HG03460 (cell line): ENCODE data around the gene TMEM45B.
"Not testable (repeated sequence)": the region's sequence is repeated elsewhere in the genome, so short reads cannot be mapped to it uniquely, and the experiment has no call there.

ENCODE experiments used
- ATAC-seq: cut with Tn5 transposase; IDR thresholded peaks from one replicate; pipeline ENCODE4 v1.9.1; 2021; ENCODE audit not compliant: unreplicated experiment

The TMEM45B gene

DNA sequence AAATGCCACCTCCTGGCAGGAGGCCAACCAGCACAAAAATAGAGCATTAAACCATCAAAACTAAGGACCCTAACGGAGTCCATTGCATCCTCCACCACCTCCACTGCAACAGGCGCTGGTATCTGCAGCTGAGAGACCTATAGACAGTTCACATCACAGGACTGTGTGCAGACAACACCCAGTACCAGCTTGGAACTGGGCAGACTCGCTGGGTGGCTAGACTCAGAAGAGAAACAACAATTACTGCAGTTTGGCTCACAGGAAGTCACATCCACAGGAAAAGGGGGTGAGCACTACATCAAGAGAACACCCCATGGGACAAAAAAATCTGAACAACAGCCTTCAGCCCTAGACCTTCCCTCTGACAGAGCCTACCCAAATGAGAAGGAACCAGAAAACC lies 11.6 kb upstream of the TMEM45B start:
- ATAC-seq = no peak

- ATAC-seq = not testable (repeated sequence)
Measured at GRCh38 chr11:129808241-129808640, 7.4 kb upstream of the TMEM45B start.

DNA sequence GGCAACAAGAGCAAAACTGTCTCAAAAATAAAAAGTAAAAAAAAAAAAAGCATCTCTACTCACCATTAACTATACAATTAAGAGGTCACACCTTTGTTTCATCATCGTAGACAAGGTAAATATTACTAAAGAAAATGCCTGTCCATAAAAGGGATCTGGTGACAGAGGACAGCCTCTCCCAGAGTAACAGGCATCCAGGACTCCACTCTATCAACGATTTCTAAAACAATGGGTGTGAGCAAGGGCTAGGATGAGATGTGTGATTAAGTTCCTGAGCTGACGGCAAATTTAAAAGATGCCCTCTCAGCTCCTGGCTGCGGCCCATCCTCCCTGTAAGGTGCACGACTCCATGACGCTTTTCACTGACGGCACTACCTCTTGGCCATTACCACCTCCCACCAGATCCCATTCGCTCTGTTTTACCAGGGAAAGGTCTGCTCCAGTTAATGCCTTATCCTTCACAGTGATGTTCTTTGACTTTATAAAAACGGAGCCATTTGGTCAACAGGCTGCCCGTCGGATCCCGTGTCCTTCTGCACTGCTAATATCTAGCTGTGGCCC lies 2.3 kb upstream of the TMEM45B start:
- no peak for ATAC-seq

DNA sequence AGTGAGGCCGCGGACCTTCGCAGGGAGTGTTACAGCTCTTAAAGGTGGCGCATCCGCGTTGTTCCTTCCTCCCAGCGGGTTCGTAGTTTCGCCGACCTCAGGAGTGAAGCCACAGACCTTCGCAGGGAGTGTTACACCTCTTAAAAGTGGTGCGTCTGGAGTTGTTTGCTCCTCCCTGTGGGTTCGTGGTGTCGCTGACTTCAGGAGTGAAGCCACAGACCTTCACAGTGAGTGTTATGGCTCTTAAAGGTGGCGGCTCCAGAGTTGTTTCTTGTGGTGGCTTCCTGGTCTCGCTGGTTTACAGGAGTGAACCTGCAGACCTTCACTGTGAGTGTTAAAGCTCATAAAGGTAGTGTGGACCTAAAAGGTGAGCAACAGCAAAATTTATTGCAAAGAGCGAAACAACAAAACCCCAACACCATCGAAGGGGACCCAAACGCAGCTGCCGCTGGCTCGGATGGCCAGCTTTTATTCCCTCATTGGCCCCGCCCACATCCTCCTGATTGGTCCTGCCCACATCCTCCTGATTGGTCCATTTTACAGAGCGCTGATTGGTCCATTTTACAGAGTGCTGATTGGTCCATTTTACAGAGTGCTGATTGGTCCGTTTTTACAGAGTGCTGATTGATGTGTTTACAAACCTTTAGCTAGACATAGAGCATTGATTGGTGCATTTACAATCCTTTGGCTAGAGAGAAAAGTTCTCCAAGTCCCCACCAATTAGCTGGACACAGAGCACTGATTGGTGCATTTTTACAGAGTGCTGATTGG lies 1.2 kb upstream of the TMEM45B start:
- ATAC-seq = no peak

GRCh38 chr11:129817534-129818051 lies 1.9 kb downstream of the TMEM45B start:
- ATAC-seq = no peak

DNA sequence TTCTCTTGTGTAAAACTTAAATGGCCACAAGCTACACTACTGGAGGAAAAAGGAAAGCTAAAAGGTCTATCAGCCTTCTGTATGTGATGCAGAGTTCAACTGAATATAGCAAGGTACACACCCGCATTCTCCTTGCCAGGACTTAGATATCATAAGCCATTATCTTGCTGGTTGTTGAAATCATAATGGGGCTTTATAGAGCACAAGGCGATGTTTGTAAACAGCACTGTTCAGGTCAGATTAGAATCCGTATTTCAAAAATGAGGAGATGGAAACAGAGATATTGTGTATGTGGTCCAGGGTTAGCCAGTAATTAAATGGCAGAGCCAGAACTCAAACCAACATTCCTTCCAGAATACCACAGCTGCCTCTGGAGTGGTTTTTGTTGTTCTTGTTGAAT lies 2.6 kb downstream of the TMEM45B start:
- ATAC-seq = not testable (repeated sequence)

GRCh38 chr11:129819237-129819636 lies 3.6 kb downstream of the TMEM45B start:
- no peak for ATAC-seq

- ATAC-seq = not testable (repeated sequence)
Measured at GRCh38 chr11:129820228-129820627, 4.6 kb downstream of the TMEM45B start.

- not testable (repeated sequence) for ATAC-seq
Measured at GRCh38 chr11:129823281-129823680, 7.6 kb downstream of the TMEM45B start.

- not testable (repeated sequence) for ATAC-seq
Measured at GRCh38 chr11:129823799-129824198, 8.2 kb downstream of the TMEM45B start.

DNA sequence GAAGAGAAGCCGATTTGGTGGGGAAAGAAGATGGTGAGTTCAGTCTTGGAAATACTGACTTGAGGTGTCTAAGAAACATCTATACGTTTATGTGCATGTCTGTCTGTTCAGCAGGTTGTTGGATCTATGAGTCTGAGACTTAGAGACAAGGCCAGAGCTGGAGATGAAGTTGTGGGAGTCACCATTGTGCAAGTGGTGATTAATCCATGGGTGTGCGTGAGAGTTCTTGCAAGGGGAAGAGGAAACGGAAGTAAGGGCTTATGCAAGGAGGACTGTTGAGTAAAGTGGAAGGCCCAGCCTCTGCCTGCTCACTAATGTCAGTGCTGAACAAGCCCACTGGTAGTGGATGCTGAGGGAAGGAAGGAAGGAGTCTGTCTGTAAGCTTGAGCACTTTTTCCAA lies 9.7 kb downstream of the TMEM45B start:
- no peak for ATAC-seq

- ATAC-seq = no peak
Measured at GRCh38 chr11:129828301-129828836, 12.7 kb downstream of the TMEM45B start.

DNA sequence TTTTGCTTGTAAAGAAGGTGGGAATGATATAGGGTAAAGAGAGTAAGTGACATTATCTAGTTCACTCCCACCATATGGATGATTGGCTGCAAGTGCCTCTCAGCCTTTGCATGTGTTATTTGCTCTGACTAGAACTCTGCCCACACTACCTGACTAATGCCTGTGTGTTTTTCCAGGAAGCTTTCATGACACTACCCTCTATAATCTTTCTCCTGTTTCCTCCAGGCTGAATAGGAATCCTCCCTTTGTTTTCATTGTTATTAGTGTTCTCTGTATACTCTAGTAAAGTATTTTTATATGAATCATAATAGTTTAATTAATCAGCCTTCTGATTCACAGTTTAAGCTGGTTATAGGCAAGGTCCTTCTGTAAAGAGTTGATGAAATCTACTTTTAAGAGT lies 13.8 kb downstream of the TMEM45B start:
- not testable (repeated sequence) for ATAC-seq

GRCh38 chr11:129831227-129831626 lies 15.6 kb downstream of the TMEM45B start:
- not testable (repeated sequence) for ATAC-seq

DNA sequence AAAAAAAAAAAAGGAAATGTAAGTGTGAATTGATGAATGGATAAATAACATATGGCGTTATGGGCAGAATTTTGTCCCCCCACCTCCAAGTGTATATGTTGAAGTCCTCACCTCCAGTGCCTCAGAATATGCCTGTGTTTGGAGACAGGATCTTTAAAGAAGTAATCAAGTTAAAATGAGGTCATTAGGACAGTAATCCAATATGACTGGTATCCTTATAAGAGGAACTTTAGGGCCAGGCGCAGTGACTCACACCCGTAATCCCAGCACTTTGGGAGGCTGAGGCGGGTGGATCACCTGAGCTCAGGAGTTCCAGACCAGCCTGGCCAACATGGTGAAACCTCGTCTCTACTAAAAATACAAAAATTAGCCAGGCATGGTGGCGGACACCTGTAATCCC lies 17.6 kb downstream of the TMEM45B start:
- not testable (repeated sequence) for ATAC-seq

DNA sequence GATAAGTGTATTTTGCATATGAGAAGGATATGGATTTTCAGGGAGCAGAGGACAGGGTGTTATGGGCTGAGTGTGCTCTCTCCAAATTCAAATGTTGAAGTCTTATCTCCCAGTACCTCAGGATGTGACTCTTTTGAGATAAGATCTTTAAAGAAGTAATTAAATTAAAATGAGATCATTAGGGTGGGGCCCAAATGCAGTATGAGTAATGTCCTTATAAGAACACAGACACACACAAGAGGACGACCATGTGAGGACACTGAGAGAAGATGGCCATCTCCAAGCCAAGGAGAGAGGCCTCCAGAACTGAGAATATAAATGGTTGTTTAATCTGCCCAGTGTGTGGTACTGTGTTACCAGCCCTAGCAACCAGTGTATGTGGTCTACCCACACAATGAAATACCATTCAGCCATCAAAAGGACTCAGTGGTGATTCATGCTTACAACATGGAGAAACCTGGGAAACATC lies 20.8 kb downstream of the TMEM45B start:
- not testable (repeated sequence) for ATAC-seq

DNA sequence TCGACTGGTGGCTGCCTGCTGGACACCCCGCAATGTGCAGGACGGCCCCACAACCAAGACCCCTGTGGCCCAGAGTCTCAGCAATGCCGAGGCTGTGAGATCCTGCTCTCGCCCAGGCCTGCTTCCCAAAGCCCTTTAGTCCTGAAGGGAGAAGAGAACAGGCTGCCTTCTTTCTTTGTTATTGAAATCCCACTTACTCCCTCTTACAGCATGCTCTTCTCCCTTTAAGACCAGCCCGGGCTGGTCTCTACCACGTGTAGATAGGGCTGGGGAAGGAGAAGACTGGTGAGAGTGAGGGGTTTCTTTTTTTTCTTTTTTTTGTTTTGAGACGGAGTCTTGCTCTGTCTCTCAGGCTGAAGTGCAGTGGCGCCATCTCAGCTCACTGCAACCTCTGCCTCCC lies 21.3 kb downstream of the TMEM45B start:
- no peak for ATAC-seq

GRCh38 chr11:129840236-129840635 lies 24.6 kb downstream of the TMEM45B start:
- ATAC-seq = no peak

DNA sequence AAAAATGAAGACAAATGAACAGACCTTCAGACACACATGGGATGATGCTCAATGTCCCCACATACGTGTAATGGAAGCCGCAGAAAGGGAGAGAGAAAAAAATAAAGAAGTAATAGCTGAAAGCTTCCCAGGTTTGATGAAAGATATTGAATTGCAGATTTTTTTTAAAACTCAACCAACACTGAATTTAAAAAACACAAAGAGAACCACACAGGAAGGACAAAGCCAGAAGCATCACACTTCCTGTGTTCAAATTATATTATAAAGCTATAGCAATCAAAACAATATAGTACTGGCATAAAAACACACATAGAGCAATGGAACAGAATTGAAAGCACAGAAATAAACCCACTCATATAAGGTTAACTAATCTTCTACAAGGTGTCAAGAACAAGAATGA lies 26.5 kb downstream of the TMEM45B start:
- no peak for ATAC-seq

DNA sequence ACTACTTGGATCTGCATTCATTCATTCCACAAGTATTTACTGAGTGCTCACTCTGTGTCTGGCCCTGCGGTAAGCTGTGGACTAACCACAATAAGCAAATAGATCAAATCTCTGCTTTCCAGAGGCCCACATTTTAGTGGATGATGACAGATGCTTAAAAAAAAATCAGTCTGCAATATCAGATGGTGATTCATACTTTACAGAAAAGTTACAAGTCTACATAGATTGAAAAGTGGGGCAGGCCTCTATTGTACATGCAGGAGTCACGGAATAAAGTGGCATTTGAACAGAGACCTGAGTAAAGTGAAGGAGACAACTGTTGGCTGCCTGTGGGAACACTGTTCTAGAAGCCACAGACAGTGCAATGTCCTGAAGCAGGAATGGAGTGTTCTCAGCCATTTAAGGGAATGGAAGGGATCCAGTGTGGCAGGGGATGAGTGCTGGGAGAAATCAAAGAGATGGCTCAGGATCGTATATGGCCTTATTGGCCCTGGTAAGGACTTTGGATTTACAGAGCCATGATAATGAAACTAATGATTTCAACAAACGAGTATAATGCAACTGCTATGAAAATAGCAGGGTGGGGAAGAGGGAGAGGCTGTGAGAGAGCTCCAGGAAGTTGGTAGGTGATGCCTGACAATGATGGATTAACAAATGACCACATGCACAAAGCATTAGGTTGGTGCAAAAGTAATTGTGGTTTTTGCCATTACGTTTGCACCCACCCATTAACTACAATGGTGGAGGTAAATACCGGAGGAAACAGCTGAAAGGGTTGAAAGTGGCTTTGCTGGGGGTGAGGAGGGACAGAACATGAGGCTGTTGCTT lies 31.1 kb downstream of the TMEM45B start:
- no peak for ATAC-seq

DNA sequence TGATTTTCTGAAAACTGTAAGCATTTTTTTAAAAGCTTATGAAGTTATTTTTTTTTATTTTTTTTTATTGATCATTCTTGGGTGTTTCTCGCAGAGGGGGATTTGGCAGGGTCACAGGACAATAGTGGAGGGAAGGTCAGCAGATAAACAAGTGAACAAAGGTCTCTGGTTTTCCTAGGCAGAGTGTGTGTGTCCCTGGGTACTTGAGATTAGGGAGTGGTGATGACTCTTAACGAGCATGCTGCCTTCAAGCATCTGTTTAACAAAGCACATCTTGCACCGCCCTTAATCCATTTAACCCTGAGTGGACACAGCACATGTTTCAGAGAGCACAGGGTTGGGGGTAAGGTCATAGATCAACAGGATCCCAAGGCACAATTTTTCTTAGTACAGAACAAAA lies 31.7 kb downstream of the TMEM45B start:
- ATAC-seq = not testable (repeated sequence)
